GM12892 (cell line): Measurements from ENCODE around the gene KIAA1549. TPM values are rescaled to one million over a fixed set of nuclear protein-coding genes. Genes with fewer than 3 reads are reported as not detected.
"Not testable (repeated sequence)": the region's sequence is repeated elsewhere in the genome, so short reads cannot be mapped to it uniquely, and the experiment has no call there.

Experiments
- DNase-seq: peaks from one replicate; pipeline ENCODE4 v3.0.0; 2011; ENCODE audit not compliant: insufficient read length
- FAIRE-seq: peaks from 2 replicates; lab custom pipeline; 2011; peaks lifted over from hg19 to GRCh38; lab: Jason Lieb, UNC
- POLR2A ChIP-seq: IDR thresholded peaks from 2 replicates; pipeline ENCODE4 v1.6.1; 2011; ENCODE audit warnings: low read depth, low read length, control low read depth
- POLR2AphosphoS5 ChIP-seq: IDR thresholded peaks from 2 replicates; pipeline ENCODE4 v1.6.1; 2011; ENCODE audit warnings: low read depth, low read length, control low read depth
- TAF1 ChIP-seq: IDR thresholded peaks from 2 replicates; pipeline ENCODE4 v1.6.1; 2011; ENCODE audit warnings: low read depth, mild to moderate bottlenecking, control low read depth, low read length, borderline replicate concordance
- polyA plus RNA-seq: library from polyadenylated mRNA; unstranded; fragments of >200 nt; gene quantifications from one replicate; pipeline ENCODE4 v1.2.1, GENCODE V29; 2012; ENCODE audit warnings: missing spikeins, inconsistent platforms; ENCODE audit not compliant: missing spikeins

KIAA1549 gene
- polyA plus RNA-seq = 0.15 TPM

GRCh38 chr7:138981332-138982203 is at the start of gene KIAA1549:
Gene KIAA1549, minus strand, starts transcription at chr7:138981389. Its CDS starts 120 bp downstream, at chr7:138981269.
- FAIRE-seq (no peak), DNase-seq (peak; percentile 72)
- TF ChIP-seq TAF1 (no peak), POLR2A (no peak), POLR2AphosphoS5 (no peak)

DNA sequence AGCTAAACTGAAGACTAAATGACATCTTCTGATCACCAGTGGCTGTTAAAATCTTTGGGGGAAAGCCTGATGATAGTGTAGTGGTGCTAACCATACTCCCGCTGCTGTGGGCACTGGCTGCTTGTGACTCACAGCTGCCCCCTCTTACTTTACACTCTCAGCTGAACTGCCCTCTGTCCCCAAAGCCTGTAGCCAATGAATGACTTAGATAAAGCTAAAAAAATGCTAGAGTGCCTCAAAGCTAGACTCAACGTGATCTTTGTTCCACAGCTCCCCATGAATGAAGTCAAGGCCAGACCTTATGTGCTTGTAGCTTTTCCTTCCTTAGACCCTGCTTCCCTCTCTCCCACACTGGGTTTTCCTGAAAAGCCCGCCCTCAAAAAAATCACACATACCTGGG is 48.2 kb upstream of the KIAA1549 start:
- TF ChIP-seq TAF1 = no peak
- TF ChIP-seq POLR2A = no peak
- no peak for TF ChIP-seq POLR2AphosphoS5
- FAIRE-seq (no peak), DNase-seq (no peak)

DNA sequence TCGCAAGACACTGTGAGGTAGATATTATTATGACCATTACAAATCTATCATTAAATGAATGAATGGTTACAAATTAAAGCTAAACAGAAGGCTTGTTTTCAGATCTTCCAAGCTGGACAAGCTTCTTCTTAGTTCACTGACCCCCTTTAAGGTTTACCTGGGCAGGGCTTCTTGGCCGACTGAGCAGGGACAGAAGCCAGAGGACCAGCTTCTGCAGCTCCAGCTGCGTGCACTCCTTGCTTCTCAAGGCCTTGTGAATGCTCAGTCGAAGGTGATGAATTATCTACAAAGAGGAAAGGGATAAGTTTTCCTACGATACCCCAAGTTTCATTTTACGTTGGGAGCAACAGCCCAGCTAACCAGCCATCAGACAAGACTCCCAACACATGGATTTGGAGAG is 45.4 kb upstream of the KIAA1549 start:
- TF ChIP-seq TAF1 = no peak
- TF ChIP-seq POLR2A = no peak
- TF ChIP-seq POLR2AphosphoS5 = no peak
- FAIRE-seq = no peak
- DNase-seq = no peak

GRCh38 chr7:139025861-139026260 is 44.7 kb upstream of the KIAA1549 start:
- not testable (repeated sequence) for DNase-seq, FAIRE-seq

- DNase-seq (no peak), FAIRE-seq (no peak)
- no peak for TF ChIP-seq TAF1
- TF ChIP-seq POLR2A = no peak
- no peak for TF ChIP-seq POLR2AphosphoS5
These were observed 41.9 kb upstream of the KIAA1549 start for GRCh38 chr7:139023076-139023475.

- DNase-seq = no peak
- FAIRE-seq = no peak
- no peak for TF ChIP-seq POLR2A
- TF ChIP-seq TAF1 = no peak
- TF ChIP-seq POLR2AphosphoS5 = no peak
These were observed 41.1 kb upstream of the KIAA1549 start for GRCh38 chr7:139022286-139022685.

GRCh38 chr7:139018910-139019309 is 37.7 kb upstream of the KIAA1549 start:
- TF ChIP-seq POLR2AphosphoS5 (no peak), POLR2A (no peak), TAF1 (no peak)
- DNase-seq (no peak), FAIRE-seq (no peak)

GRCh38 chr7:139016931-139017511 is 35.8 kb upstream of the KIAA1549 start:
- peak; percentile 47 for DNase-seq
- no peak for TF ChIP-seq POLR2A
- no peak for TF ChIP-seq POLR2AphosphoS5
- TF ChIP-seq TAF1 = no peak
- FAIRE-seq = peak; percentile 92

DNA sequence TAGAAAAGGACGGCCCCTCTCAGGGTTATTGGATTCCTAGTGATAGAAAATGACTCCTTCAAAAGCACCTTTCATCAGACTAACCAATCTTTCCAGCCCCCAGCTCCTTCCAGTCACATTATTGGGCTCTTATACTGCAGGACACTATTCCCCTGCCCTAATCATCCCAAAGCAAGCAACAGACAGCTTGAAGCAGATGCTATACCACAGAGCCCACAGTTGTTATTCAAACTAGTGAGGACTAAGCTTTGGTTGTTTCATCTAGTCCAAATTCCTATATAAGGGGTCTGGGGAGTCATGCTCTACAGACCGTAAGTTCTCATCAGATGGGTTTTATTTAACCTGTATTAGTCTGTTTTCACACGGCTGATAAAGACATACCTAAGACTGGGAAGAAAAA is 30.2 kb upstream of the KIAA1549 start:
- FAIRE-seq (no peak), DNase-seq (no peak)
- no peak for TF ChIP-seq POLR2A
- no peak for TF ChIP-seq TAF1

- TF ChIP-seq POLR2AphosphoS5 = no peak
- no peak for TF ChIP-seq TAF1
- no peak for TF ChIP-seq POLR2A
- FAIRE-seq = no peak
- DNase-seq = no peak
These were observed 23.3 kb upstream of the KIAA1549 start for GRCh38 chr7:139004321-139005090.

- no peak for DNase-seq
- no peak for TF ChIP-seq POLR2A
- no peak for TF ChIP-seq TAF1
- no peak for TF ChIP-seq POLR2AphosphoS5
- no peak for FAIRE-seq
These were observed 18.2 kb upstream of the KIAA1549 start for GRCh38 chr7:138999414-138999813.

DNA sequence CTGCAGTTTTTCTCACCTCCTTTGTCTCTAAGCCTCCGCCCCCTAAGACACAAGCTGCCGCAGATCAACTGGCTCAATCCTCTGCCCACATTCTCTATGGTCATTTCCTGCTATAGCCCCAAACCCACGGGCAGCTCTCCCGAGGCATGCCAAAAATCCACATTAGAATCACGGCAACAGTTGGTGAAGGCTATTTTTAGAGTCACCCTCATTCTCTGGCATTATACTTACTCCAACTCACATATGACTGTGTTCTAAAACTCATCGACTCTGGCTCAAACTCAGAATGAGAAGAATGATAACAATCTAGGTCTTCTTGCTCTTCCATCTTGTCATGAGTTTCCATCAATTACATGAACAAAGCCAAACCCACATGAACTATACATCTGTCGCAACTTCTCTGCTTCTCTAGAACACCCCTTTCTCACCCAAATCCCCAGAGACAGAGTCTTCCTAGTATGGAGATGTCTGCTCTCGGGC is 10.9 kb upstream of the KIAA1549 start:
- FAIRE-seq (no peak), DNase-seq (no peak)
- no peak for TF ChIP-seq TAF1
- TF ChIP-seq POLR2AphosphoS5 = no peak
- TF ChIP-seq POLR2A = no peak
